Hepatocyte (in vitro differentiated cells): ENCODE results near the gene NRG2.

Source experiments
- EZH2 ChIP-seq: fragments of 200-600 bp; sonication (generic); IDR thresholded peaks from 2 replicates; pipeline ENCODE4 v1.6.1; 2016; ENCODE audit warnings: antibody characterized with exemption, mild to moderate bottlenecking, borderline replicate concordance
- TF ChIP-seq, protein P1 (sequence below): fragments of 200-600 bp; sonication (generic); IDR thresholded peaks from 2 replicates; pipeline ENCODE4 v1.5.1; 2016; ENCODE audit warnings: antibody characterized with exemption, mild to moderate bottlenecking; ENCODE audit not compliant: poor library complexity

- TF ChIP-seq, protein P1, sequence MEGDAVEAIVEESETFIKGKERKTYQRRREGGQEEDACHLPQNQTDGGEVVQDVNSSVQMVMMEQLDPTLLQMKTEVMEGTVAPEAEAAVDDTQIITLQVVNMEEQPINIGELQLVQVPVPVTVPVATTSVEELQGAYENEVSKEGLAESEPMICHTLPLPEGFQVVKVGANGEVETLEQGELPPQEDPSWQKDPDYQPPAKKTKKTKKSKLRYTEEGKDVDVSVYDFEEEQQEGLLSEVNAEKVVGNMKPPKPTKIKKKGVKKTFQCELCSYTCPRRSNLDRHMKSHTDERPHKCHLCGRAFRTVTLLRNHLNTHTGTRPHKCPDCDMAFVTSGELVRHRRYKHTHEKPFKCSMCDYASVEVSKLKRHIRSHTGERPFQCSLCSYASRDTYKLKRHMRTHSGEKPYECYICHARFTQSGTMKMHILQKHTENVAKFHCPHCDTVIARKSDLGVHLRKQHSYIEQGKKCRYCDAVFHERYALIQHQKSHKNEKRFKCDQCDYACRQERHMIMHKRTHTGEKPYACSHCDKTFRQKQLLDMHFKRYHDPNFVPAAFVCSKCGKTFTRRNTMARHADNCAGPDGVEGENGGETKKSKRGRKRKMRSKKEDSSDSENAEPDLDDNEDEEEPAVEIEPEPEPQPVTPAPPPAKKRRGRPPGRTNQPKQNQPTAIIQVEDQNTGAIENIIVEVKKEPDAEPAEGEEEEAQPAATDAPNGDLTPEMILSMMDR: no peak
- no peak for TF ChIP-seq EZH2
These were observed 165.9 kb downstream of the NRG2 start for GRCh38 chr5:139877129-139877597.
